ENCODE results near the gene EFNB1.

EFNB1 gene

DNA sequence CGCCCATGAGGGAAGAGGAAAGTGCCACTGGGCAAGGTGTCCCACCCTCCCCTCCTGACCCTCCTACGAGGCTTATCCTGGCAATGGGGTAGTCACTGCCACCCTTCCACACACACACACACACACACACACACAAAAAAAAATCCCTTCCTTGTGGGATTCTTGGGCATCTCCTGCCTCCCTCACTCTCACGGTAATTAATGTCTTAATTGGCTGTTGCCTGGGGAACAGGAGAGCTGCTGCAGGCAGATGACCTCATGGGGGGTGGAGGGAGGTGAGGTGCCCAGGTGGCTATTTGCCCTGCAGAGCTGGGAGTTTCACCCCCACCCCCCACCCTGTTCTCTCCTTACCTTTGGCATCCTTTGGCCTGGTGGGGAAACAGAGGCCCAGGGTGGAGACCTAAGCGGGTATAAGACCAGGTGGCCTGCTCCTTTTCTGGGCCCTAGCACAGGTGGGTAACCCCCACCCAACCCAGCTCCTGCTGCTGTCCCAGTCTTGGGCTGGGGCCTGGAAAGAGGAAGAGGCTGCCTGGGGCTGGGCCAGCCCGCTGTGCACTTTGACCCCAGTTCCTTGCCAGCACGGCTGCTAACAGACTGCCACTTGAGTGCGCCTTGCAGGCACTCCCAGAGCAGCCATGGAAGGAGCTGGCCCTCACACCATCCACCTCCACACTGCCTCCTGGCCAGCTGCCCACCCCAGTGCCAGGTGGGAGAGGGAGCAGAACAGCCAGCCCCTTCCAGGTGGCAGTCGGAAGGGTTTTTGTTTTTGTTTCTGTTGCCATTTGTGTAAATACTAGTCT is 12.6 kb downstream of the EFNB1 start:
- Histone ChIP-seq H3K9ac (ENCODE audit: low read length) (no peak overlapping the region), H2BK5ac (ENCODE audit: low read depth, low read length, poor library complexity, severe bottlenecking) (no peak overlapping the region), H3K36me3 (ENCODE audit: control insufficient read depth in 1 of 2, insufficient read depth in 2 of 2, low read depth in 1 of 2, low read length in 2 of 2) (peaks cover 21 to 46% of the 10 kb centered on the region in 2 experiments), H2BK12ac (ENCODE audit: low read length in 2 of 2) (no peak overlapping the region), H3K18ac (ENCODE audit: low read depth in 1 of 2, low read length in 2 of 2) (no peak overlapping the region), H3K23ac (ENCODE audit: low read length in 2 of 2) (no peak overlapping the region), H2BK120ac (ENCODE audit: low read depth, low read length) (no peak overlapping the region), H3K9me3 (ENCODE audit: control insufficient read depth, low read length) (no peaks in the 10 kb centered on the region), H2AFZ (ENCODE audit: low read depth, low read length) (no peak overlapping the region), H3K79me1 (replicated peaks; ENCODE audit: low read length, poor library complexity, severe bottlenecking) (peaks cover 15% of the 10 kb centered on the region), H3K27ac (ENCODE audit: low read length, poor library complexity, severe bottlenecking) (peak overlapping the region; percentile 26), H4K91ac (ENCODE audit: low read length) (no peak overlapping the region), H2AK5ac (ENCODE audit: low read length, severe bottlenecking) (peak overlapping the region; percentile 45), H3K4me3 (ENCODE audit: insufficient read depth in 1 of 2, low read depth in 1 of 2, low read length in 2 of 2) (no peak overlapping the region), H3K4me2 (ENCODE audit: low read length, poor library complexity, severe bottlenecking) (no peak overlapping the region), H2BK15ac (ENCODE audit: low read depth, poor library complexity, severe bottlenecking) (no peak overlapping the region), H3K4ac (ENCODE audit: low read depth in 1 of 2, low read length in 2 of 2) (no peak overlapping the region), H3K27me3 (ENCODE audit: control insufficient read depth in 1 of 2, insufficient read depth in 1 of 2, low read length in 2 of 2) (peaks cover 0 to 21% of the 10 kb centered on the region in 2 experiments), H4K8ac (ENCODE audit: low read length) (no peak overlapping the region), H3K14ac (ENCODE audit: low read length in 2 of 2) (no peak overlapping the region), H3K4me1 (ENCODE audit: control insufficient read depth, insufficient read depth, low read depth, low read length) (peaks cover 31% of the 10 kb centered on the region)
- DNase-seq, result no peak
- WGBS, result 100% methylated on average over 1 of the region's 8 CpGs

DNA sequence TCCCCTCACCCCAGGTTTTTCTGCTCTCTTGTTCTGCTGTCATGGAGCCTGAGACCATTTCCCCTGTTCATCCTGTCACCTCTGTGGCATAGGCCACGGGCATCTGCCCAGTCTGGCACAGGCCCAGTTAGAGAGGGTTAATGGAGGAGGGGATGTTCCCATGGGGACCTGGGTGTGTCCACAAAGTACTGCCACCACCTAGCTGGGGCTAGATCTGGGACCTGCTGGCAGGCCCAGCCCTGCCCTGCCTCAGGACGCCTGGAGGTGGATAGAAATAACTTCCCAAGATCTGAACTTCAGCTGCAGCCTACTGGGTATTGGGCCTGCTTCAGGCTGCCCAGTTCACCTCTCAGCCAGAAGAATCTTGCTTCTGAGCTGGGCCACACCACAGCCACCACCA is 13.5 kb downstream of the EFNB1 start:
- Histone ChIP-seq H3K4me1 (ENCODE audit: control insufficient read depth, insufficient read depth, low read depth, low read length) (peaks cover 33% of the 10 kb centered on the region), H2BK120ac (ENCODE audit: low read depth, low read length) (no peak overlapping the region), H2AK5ac (ENCODE audit: low read length, severe bottlenecking) (peak overlapping the region; percentile 95), H2BK12ac (ENCODE audit: low read length in 2 of 2) (no peak overlapping the region), H3K27me3 (ENCODE audit: control insufficient read depth in 1 of 2, insufficient read depth in 1 of 2, low read length in 2 of 2) (peaks cover 0 to 19% of the 10 kb centered on the region in 2 experiments), H3K9ac (ENCODE audit: low read length) (no peak overlapping the region), H3K4ac (ENCODE audit: low read depth in 1 of 2, low read length in 2 of 2) (no peak overlapping the region), H3K14ac (ENCODE audit: low read length in 2 of 2) (no peak overlapping the region), H3K79me1 (replicated peaks; ENCODE audit: low read length, poor library complexity, severe bottlenecking) (peaks cover 15% of the 10 kb centered on the region), H4K91ac (ENCODE audit: low read length) (no peak overlapping the region), H2BK15ac (ENCODE audit: low read depth, poor library complexity, severe bottlenecking) (no peak overlapping the region), H3K4me2 (ENCODE audit: low read length, poor library complexity, severe bottlenecking) (peak overlapping the region; percentile 22), H3K18ac (ENCODE audit: low read depth in 1 of 2, low read length in 2 of 2) (no peak overlapping the region), H3K27ac (ENCODE audit: low read length, poor library complexity, severe bottlenecking) (peak overlapping the region; percentile 90), H4K8ac (ENCODE audit: low read length) (no peak overlapping the region), H3K36me3 (ENCODE audit: control insufficient read depth in 1 of 2, insufficient read depth in 2 of 2, low read depth in 1 of 2, low read length in 2 of 2) (peaks cover 21 to 46% of the 10 kb centered on the region in 2 experiments), H3K4me3 (ENCODE audit: insufficient read depth in 1 of 2, low read depth in 1 of 2, low read length in 2 of 2) (no peak overlapping the region), H2BK5ac (ENCODE audit: low read depth, low read length, poor library complexity, severe bottlenecking) (peak overlapping the region; percentile 70), H3K9me3 (ENCODE audit: control insufficient read depth, low read length) (no peaks in the 10 kb centered on the region), H2AFZ (ENCODE audit: low read depth, low read length) (no peak overlapping the region), H3K23ac (ENCODE audit: low read length in 2 of 2) (no peak overlapping the region)
- DNase-seq, result no peak
- 91% methylated on average over 1 of the region's 2 CpGs for WGBS

DNA sequence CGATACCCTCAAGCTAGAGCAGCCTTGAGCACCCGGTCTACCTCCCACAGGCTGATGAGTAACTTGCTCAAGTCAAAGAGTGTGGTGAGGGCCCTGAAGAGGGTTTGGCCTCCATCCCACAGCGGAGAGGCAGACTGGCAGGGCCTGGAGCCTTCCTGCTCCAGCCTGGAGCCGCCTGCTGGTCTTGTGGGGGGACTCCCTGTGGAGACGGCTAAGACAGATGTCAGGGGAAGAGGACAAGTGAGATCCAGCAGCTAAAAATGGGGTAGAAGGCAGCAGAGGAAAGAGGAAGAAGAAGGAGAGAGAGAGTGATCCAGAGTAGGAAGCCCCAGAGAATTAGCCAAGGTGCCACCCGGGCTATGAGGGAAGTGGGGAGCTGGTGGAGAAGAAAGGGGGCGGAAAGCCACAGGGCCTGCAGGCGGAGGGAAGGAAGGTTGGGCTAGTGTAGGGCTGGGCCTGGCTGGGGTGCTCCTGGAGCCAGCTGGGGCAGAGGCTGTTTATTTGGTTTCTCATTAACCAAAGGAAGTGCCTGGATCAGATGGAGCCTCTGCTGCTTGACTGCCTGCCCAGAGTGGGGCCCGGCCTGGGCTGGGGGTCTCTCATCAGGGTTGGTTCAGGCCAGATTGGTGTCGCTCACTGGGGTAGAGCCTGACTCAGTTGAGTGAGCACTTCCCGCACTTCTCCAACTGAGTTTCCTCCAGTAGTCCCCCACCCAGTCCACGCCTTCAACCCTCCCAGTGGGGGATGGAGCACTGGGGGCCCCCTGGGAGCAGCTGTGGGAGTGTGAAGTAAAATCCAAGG is 14.2 kb downstream of the EFNB1 start:
- no peak overlapping the region for H2BK120ac ChIP-seq (ENCODE audit: low read depth, low read length)
- no peak overlapping the region for H2BK15ac ChIP-seq (ENCODE audit: low read depth, poor library complexity, severe bottlenecking)
- H3K9ac ChIP-seq (ENCODE audit: low read length), result no peak overlapping the region
- no peak overlapping the region for H2BK12ac ChIP-seq (ENCODE audit: low read length in 2 of 2)
- H3K4me1 ChIP-seq (ENCODE audit: control insufficient read depth, insufficient read depth, low read depth, low read length), result peaks cover 33% of the 10 kb centered on the region
- peaks cover under 1% of the 10 kb centered on the region for H3K9me3 ChIP-seq (ENCODE audit: control insufficient read depth, low read length)
- no peak overlapping the region for H4K91ac ChIP-seq (ENCODE audit: low read length)
- H4K8ac ChIP-seq (ENCODE audit: low read length), result no peak overlapping the region
- peak overlapping the region; percentile 34 for H3K4me2 ChIP-seq (ENCODE audit: low read length, poor library complexity, severe bottlenecking)
- no peak overlapping the region for H2AK5ac ChIP-seq (ENCODE audit: low read length, severe bottlenecking)
- H3K18ac ChIP-seq (ENCODE audit: low read depth in 1 of 2, low read length in 2 of 2), result no peak overlapping the region
- no peak overlapping the region for H3K4me3 ChIP-seq (ENCODE audit: insufficient read depth in 1 of 2, low read depth in 1 of 2, low read length in 2 of 2)
- 96% methylated on average over 10 of the region's 12 CpGs for WGBS
- peaks cover 21 to 46% of the 10 kb centered on the region in 2 experiments for H3K36me3 ChIP-seq (ENCODE audit: control insufficient read depth in 1 of 2, insufficient read depth in 2 of 2, low read depth in 1 of 2, low read length in 2 of 2)
- H2AFZ ChIP-seq (ENCODE audit: low read depth, low read length), result no peak overlapping the region
- peak overlapping the region; percentile 79 for H2BK5ac ChIP-seq (ENCODE audit: low read depth, low read length, poor library complexity, severe bottlenecking)
- peak overlapping the region; percentile 90 for H3K27ac ChIP-seq (ENCODE audit: low read length, poor library complexity, severe bottlenecking)
- peaks cover 0 to 21% of the 10 kb centered on the region in 2 experiments for H3K27me3 ChIP-seq (ENCODE audit: control insufficient read depth in 1 of 2, insufficient read depth in 1 of 2, low read length in 2 of 2)
- no peak for DNase-seq
- H3K14ac ChIP-seq (ENCODE audit: low read length in 2 of 2), result no peak overlapping the region
- H3K79me1 ChIP-seq (replicated peaks; ENCODE audit: low read length, poor library complexity, severe bottlenecking), result peaks cover 15% of the 10 kb centered on the region
- no peak overlapping the region for H3K4ac ChIP-seq (ENCODE audit: low read depth in 1 of 2, low read length in 2 of 2)
- H3K23ac ChIP-seq (ENCODE audit: low read length in 2 of 2), result no peak overlapping the region

DNA sequence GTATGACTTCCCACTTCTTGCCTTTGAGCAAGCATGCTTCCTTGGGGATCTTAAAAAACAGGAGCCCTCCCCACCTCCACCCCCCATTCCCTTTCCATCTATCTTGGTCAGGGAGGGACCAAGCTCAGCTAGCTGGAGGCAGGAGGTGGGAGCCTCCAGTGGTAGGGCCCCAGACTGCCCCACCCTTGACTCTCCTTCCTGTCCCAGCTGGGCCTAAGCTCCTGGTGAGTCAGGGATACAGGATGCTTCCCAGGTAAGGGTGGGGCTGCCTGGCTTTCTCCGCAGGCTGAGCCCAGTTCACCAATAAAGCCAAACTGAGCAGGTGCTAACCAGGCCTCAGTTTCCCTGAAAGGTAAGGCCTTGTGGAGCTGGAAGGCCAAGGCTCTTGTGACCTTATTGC is 15.2 kb downstream of the EFNB1 start:
- Histone ChIP-seq H3K36me3 (ENCODE audit: control insufficient read depth in 1 of 2, insufficient read depth in 2 of 2, low read depth in 1 of 2, low read length in 2 of 2) (peaks cover 21 to 39% of the 10 kb centered on the region in 2 experiments), H3K79me1 (replicated peaks; ENCODE audit: low read length, poor library complexity, severe bottlenecking) (peaks cover 12% of the 10 kb centered on the region), H2BK5ac (ENCODE audit: low read depth, low read length, poor library complexity, severe bottlenecking) (no peak overlapping the region), H3K27me3 (ENCODE audit: control insufficient read depth in 1 of 2, insufficient read depth in 1 of 2, low read length in 2 of 2) (peaks cover 0 to 28% of the 10 kb centered on the region in 2 experiments), H3K9ac (ENCODE audit: low read length) (no peak overlapping the region), H3K18ac (ENCODE audit: low read depth in 1 of 2, low read length in 2 of 2) (no peak overlapping the region), H3K4me2 (ENCODE audit: low read length, poor library complexity, severe bottlenecking) (no peak overlapping the region), H4K8ac (ENCODE audit: low read length) (no peak overlapping the region), H2BK15ac (ENCODE audit: low read depth, poor library complexity, severe bottlenecking) (no peak overlapping the region), H3K14ac (ENCODE audit: low read length in 2 of 2) (no peak overlapping the region), H2AFZ (ENCODE audit: low read depth, low read length) (no peak overlapping the region), H2BK120ac (ENCODE audit: low read depth, low read length) (no peak overlapping the region), H2BK12ac (ENCODE audit: low read length in 2 of 2) (no peak overlapping the region), H4K91ac (ENCODE audit: low read length) (no peak overlapping the region), H3K4me3 (ENCODE audit: insufficient read depth in 1 of 2, low read depth in 1 of 2, low read length in 2 of 2) (no peak overlapping the region), H3K27ac (ENCODE audit: low read length, poor library complexity, severe bottlenecking) (no peak overlapping the region), H3K4me1 (ENCODE audit: control insufficient read depth, insufficient read depth, low read depth, low read length) (peaks cover 33% of the 10 kb centered on the region), H3K23ac (ENCODE audit: low read length in 2 of 2) (no peak overlapping the region), H3K4ac (ENCODE audit: low read depth in 1 of 2, low read length in 2 of 2) (no peak overlapping the region), H3K9me3 (ENCODE audit: control insufficient read depth, low read length) (peaks cover 6% of the 10 kb centered on the region), H2AK5ac (ENCODE audit: low read length, severe bottlenecking) (no peak overlapping the region)
- 91% methylated on average over 1 of the region's 1 CpG for WGBS
- no peak for DNase-seq
